Non-pigmented ciliary epithelial cell (primary cell): Measurements from ENCODE around the gene GUF1.
A peak's percentile ranks its signal among the peaks of the same experiment; 100 is the strongest.

Source experiments
- DNase-seq: peaks from one replicate; pipeline ENCODE4 v3.0.0-alpha.2; 2010; ENCODE audit warnings: low read depth

Gene GUF1

DNA sequence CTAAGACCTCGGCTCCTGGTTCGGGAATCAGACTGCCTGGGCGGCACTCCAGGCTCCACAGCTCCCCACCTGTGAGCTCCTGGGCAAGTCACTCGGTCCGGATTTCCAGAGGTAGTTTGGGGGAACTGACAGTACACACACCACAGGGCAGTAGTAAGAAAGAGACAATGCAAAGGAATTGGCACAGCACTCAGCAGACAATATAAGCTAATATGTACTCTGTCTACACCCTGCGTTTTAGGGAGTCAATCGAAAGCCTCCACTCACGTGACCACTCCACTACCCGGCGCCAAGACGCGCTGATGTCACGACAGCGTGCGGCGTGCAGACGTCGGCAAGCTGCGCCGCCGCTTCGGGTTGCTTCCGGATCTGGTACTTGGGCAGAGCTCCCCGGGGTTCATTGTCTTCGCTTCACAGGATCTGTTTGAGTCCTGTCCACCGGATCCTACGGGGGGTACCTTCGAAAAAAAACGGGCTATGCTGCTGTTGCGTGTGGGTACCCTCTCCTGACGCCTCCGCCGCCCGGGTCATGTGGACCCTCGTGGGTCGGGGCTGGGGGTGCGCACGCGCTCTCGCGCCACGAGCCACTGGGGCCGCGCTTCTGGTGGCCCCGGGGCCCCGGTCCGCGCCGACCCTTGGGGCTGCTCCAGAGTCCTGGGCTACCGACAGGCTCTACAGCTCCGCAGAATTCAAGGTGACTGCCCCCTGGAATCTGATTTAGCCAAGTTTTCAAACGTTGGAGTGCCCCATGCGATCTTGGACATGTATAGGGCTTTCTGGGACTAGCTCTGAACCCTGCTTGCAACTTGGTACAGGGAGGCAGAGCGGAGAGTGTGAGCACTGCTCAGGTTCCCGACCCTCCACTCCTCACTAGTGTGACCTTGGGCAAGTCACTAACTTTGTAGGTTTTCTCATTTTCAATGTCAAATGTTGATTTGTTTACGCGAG, at the start of gene GUF1:
GUF1 (plus strand) TSS at position 327 of the 948 bp plus-strand sequence; CDS start at position 530, 203 bp downstream.
- peak; percentile 62 for DNase-seq

GRCh38 chr4:44629280-44629866, 48.8 kb upstream of the GUF1 start:
- peak; percentile 18 for DNase-seq

GRCh38 chr4:44632089-44632488, 46.1 kb upstream of the GUF1 start:
- DNase-seq, result no peak

DNA sequence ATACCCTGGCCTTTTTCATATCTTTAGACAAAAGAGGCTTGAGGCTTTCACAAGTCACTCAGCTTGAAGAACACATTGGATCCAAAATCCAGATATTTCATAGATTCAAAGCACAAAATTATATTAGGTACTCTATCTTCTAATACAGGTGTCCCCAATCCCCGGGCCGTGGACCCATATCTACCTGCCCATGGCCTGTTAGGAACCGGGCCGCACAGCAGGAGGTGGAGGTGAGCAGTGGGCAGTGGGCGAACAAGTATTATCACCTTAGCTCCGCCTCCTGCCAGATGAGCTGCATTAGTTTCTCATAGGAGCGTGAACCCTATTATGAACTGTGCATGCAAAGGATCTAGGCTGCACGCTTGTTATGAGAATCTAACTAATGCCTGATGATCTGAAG, 45.5 kb upstream of the GUF1 start:
- no peak for DNase-seq

DNA sequence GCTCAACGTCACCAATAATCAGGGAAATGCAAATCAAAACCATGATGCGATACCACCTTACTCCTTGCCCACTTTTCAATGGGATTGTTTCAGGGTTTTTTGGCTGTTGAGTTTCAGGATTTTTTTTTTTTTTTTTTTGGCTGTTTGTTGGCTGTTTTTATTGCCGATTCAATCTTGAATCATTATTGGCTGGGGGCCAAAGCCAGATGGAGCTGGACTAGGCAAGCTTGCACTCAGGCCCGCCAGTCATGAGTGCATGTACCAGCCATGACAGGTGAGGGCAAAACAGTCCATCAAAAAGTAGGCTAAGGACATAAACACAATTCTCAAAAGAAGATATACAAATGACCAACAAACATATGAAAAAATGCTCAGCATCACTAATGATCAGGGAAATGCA, 40.1 kb upstream of the GUF1 start:
- no peak for DNase-seq

GRCh38 chr4:44646151-44646550, 32.1 kb upstream of the GUF1 start:
- DNase-seq, result no peak

DNA sequence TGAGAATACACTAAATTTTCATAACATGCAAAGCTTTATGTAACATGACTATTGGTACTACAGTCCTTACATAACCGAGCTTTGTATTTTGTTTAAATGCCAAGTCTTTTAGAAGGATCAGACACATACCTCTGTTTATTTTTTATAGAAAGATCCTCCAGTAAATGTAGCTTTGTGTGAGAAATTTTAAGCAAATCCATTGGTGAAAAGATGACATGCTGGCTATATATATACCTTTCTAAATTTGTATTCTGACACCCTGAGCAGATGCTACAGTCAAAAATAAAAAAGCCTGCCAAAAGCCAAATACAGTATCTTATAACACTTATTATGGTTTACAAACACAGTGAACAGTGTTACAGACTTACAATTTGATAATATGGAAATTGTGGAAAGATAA, 26.8 kb upstream of the GUF1 start, which contains the start of gene YIPF7:
YIPF7 (minus strand) TSS at position 201 of the 400 bp plus-strand sequence. CDS start 1,525 bp downstream, outside the sequence.
- no peak for DNase-seq

DNA sequence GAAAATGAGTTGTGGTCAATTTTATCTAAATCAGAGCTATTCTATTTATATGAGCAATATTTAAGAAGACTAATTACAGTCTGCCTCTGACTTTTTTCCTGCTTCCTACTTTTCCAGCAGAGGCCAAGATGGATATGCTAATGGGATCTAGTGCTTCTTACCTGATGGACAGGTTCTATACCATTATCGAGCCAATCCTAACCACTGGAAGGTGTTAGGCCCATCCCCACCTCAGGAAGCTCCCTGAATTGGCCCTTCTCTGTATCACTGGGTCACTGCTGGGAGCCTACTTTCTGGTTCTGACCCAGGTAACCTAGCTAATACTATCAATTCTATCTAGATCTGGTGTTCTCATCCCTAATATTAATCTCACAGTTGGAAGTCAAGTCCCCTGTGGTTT, 26.2 kb upstream of the GUF1 start:
- DNase-seq, result no peak

DNA sequence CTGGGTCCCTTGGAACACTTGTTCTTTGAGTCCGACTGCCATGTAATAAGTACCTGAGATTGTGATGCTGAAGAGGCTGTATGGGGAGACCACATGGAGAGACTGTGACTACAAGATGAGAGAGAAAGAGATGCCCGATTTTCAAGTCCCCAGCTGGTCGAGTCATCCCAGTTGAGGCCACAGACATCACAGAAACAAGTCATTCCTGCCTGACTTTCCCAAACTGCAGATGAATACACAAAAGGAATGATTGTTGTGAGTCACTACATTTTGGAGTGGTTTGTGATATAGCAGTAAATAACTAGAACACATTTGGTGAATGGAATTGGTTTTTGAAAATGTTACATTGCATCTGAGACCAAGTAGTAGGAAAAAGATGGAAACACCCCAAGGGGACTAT, 17.8 kb upstream of the GUF1 start:
- DNase-seq, result no peak

- DNase-seq, result no peak
Measured at GRCh38 chr4:44661940-44662622, 16.1 kb upstream of the GUF1 start.

GRCh38 chr4:44662623-44663005, 15.6 kb upstream of the GUF1 start:
- DNase-seq, result no peak

DNA sequence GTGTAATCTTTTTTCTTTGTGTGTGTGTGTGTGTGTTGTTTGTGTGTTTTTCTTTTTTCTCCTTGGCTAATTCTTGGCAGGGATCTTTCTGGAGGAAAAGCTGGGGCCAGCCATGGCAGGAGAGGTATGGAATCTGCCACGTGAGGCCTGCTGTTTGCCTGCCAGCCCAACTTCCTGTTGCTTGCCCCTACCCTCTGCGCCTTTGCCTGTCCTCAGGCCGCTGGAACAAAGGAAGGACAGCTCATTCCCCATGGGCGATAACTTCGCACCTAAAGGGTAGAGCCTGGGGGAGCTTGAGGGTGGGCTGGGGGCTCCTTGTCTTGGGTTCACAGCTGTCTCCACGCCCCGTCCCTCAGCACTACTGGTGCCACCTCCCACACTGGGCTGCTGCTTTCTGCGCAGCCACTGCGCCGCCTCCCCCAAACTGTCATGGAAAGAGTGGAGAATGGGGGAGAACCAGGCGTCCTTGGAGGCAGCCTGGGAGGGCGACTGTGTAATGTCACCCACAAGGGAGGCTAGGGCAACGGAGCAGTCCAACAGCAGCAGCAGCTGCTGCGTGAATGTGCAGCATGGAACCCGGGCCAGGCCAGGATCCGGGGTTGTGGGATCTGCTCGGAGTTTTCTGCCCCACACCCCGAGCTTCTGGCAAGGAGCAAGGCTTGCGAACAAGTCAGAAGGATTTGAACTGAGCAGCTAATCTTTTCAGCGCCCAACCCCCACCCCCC, 14.5 kb upstream of the GUF1 start:
- no peak for DNase-seq

- no peak for DNase-seq
Measured at GRCh38 chr4:44668526-44668925, 9.7 kb upstream of the GUF1 start.

DNA sequence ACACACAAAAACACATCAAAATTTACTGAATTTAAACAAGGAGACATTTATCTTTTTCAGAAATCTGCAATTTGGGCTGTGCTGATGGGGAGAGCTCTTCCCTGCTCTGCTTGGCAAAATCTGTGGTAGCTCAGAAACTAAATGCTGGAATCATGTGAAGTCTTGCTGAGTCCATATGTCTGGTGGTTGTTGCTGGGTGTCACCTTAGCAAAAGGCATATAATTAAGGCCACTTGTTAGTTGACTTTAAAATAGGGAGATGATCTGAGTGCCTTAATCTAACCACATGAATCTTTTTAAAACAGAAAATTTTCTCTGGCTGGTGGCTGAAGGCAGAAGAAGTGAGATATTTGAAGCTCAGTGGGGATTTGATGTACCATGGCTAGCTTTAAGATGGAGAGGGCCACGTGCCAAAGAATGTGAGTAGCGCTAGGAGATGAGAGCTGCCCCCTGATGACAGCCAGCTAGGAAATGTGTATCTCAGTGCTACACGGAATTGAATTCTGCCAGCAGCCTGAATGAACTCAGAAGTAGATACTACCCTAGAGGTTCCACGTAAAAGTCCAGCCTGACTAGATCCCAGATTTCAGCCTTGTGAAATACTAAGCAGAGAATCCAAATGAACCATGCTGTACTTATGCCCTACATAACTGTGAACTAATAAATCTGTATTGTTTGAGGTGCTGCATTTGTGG, 7.6 kb upstream of the GUF1 start:
- no peak for DNase-seq

DNA sequence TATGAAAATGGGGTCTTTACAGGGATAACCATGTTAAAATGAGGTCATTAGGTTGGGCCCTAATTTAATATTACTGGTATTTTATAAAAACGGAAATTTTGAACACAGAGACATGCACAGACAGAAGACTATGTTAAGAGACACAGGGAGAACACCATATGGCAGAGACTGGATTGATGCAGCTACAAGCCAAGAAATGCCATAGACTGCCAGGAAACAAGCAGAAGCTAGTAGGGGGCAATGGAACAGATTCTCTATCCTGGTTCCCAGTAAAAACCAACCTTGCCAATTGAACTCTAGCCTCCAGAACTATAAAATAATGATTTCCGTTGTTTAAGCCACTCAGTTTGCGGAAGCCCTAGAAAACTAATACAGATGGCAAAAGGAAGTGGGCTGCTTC, 6.6 kb upstream of the GUF1 start:
- DNase-seq, result no peak

DNA sequence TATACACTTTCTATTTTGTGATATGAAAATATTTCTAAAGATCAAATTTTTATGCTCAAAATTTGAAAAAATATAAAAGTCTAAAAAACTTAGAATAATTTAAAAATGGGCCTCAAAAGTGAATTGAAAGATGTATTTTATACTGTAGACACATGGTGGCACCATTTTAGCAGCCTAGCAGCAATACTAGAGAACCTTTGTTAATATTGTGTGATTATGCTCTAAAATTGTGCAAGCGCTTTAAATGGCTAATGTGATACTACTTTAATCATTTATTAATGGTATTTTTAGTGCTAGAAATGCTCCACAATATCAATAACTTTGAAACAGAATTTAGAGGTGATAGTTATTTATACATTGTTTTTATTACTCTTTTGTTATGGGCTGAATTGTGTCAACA, 3.7 kb upstream of the GUF1 start:
- DNase-seq, result no peak

GRCh38 chr4:44675366-44675765, 2.9 kb upstream of the GUF1 start:
- DNase-seq, result no peak

- no peak for DNase-seq
Measured at GRCh38 chr4:44679060-44679459, 840 bp downstream of the GUF1 start.

GRCh38 chr4:44684648-44685047, 6.4 kb downstream of the GUF1 start:
- DNase-seq, result no peak

DNA sequence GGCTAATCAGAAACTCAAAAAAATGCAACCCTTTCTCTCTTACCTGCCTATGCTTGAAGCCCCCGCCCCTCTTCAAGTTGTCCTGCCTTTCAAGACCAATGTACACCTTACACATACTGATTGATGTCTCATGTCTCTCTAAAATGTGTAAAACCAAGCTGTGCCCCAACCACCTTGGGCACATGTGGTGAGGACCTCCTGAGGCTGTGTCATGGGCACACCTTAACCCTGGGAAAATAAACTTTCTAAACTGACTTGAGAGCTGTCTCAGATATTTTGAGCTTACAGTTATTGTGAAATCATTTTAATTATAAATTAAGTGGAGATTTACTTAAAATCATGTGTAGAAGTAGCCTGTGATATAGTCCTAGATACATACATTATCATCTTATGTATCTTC, 22.2 kb downstream of the GUF1 start:
- DNase-seq, result no peak

GRCh38 chr4:44701037-44701436, 22.8 kb downstream of the GUF1 start:
- DNase-seq, result no peak

DNA sequence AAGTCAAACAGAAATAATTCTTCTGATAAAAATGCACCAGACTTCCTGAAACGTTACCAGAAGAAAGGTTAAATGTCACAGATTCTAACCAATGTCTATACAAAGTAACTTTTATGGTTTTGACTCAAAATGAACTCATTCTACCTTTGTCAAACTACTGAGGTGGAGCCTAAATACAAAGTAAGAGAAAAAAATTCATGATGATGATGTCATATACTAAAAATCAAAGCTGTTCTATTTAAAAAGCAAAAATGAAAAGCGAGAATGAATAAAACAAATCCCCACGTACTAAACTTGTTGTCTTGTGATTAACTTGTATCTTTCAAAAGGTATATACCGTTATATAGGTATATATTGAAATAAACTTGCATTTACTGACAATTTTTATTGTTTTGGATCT, 26.5 kb downstream of the GUF1 start:
- DNase-seq, result no peak
